GM12865 (cell line): ENCODE data around the gene XPOT.
"Not testable (repeated sequence)": the region's sequence is repeated elsewhere in the genome, so short reads cannot be mapped to it uniquely, and the experiment has no call there.

Experiments used
- DNase-seq: peaks from one replicate; pipeline ENCODE4 v3.0.0; 2010; ENCODE audit warnings: low read depth
- H3K4me3 ChIP-seq: 2 replicates; pipeline ENCODE4 v1.5.1; 2011; ENCODE audit warnings: mild to moderate bottlenecking, low read depth, low read length, control low read depth
- CTCF ChIP-seq: IDR thresholded peaks from 2 replicates; pipeline ENCODE4 v1.5.1; 2011; ENCODE audit warnings: low read length, control low read depth, low read depth, inconsistent platforms; ENCODE audit not compliant: insufficient read depth; ENCODE audit errors: missing control alignments

The XPOT gene

GRCh38 chr12:64403707-64404469 is at the start of gene XPOT:
Gene XPOT, plus strand, starts transcription at chr12:64404392. Its CDS starts 5,644 bp downstream, at chr12:64410036.
- DNase-seq = peak; percentile 99
- TF ChIP-seq CTCF = no peak
- H3K4me3 ChIP-seq = peak within 1 kb of the TSS; percentile 85

GRCh38 chr12:64356209-64356608 is 48.0 kb upstream of the XPOT start:
- DNase-seq, H3K4me3 ChIP-seq: not testable (repeated sequence)

DNA sequence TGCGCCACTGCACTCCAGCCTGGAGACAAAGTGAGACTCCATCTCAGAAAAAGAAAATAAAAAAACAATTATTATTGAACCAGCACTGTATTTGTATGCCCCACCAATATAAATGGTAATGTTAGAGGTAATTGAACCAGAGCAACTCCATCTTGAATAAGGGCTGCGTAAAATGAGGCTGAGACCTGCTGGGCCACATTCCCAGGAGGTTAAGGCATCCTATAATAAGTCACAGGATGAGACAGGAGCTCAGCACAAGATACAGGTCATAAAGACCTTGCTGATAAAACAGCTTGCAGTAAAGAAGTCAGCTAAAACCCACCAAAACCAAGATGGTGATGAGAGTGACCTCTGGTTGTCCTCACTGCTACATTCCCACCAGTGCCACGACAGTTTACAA is 43.0 kb upstream of the XPOT start:
- DNase-seq, H3K4me3 ChIP-seq: not testable (repeated sequence)

DNA sequence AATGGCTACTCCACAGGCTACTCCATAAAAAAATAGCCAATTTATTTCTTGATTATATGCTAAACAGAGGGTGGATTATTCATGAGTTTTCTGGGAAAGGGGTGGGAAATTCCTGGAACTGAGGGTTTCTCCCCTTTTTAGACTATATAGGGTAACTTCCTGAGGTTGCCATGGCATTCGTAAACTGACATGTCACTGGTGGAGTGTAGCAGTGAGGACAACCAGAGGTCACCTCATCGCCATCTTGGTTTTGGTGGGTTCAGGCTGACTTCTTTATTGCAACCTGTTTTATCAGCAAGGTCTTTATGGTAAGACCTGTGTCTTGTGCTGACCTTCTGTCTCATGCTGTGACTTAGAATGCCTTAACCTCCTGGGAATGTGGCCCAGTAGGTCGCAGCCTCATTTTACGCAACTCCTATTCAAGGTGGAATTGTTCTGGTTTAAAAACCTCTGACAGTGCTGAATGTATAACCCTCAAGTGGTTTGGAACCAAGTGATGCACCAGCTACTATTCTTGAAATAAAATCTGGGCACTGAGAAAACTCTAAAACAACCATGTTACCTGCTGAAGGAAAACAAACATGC is 41.4 kb upstream of the XPOT start:
- TF ChIP-seq CTCF = no peak
- no peak for DNase-seq
- H3K4me3 ChIP-seq = no peak overlapping the region

DNA sequence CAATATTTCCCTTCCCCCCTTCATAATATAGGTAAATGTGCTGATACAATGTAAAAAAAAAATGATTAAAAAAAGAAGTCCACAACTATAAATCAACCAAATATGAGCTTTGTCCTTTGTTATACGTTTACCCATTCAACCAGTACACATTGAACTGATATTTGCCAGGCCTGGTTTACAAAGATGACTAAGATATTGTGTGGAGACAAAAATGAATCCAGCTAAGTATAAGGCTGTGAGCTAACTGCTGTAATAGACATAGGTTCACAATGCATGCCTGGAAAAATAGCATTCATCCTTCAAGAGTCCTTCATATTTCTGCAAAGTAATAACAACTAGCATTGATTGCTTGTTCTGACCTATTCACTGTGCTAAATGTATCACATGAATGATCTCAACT is 20.5 kb upstream of the XPOT start:
- H3K4me3 ChIP-seq = no peak overlapping the region
- no peak for DNase-seq
- no peak for TF ChIP-seq CTCF

DNA sequence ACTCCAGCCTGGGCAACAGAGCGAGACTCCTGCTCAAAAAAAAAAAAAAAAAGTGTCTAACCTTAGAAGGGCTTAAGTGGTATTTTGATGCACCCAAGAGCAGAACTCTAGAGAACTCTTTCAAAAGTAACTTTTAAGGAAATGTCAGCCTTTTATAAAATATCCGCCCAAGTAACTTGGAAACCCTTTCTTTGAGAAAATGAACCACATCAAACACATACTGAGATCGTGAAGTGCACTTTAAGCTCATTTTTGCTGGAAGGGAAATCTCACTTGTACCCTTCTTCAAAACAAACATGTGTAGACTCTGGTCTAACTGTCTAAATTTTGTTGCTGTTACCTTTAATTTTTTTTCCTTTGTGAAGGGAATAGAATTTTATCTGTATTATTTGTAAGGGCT is 19.2 kb upstream of the XPOT start:
- no peak for DNase-seq
- no peak for TF ChIP-seq CTCF
- H3K4me3 ChIP-seq = no peak overlapping the region

GRCh38 chr12:64385468-64385867 is 18.7 kb upstream of the XPOT start:
- no peak overlapping the region for H3K4me3 ChIP-seq
- no peak for TF ChIP-seq CTCF
- no peak for DNase-seq

- no peak for DNase-seq
- H3K4me3 ChIP-seq = no peak overlapping the region
- no peak for TF ChIP-seq CTCF
These were observed 16.9 kb upstream of the XPOT start for GRCh38 chr12:64387197-64387816.
